Upper lobe of right lung (tissue), 1 donor: ENCODE data around the gene CCNK. TPM values are rescaled to one million over a fixed set of nuclear protein-coding genes. Genes with fewer than 3 reads are reported as not detected.

Source experiments
- ATAC-seq: fragments of 200-7000 bp; cut with Tn5 transposase; one replicate; pipeline ENCODE4 v1.9.1; 2020; ENCODE audit warnings: mild to moderate bottlenecking, moderate library complexity
- DNase-seq: peaks from one replicate; pipeline ENCODE4 v3.0.0-alpha.2; 2020
- H3K27ac ChIP-seq: fragments of 200-600 bp; one replicate; pipeline ENCODE4 v1.8.0; 2022
- H3K27me3 ChIP-seq: fragments of 200-600 bp; one replicate; pipeline ENCODE4 v1.8.0; 2022; ENCODE audit warnings: mild to moderate bottlenecking
- H3K36me3 ChIP-seq: fragments of 200-600 bp; one replicate; pipeline ENCODE4 v1.8.0; 2022
- H3K4me1 ChIP-seq: fragments of 200-600 bp; one replicate; pipeline ENCODE4 v1.8.0; 2022
- H3K4me3 ChIP-seq: fragments of 200-600 bp; one replicate; pipeline ENCODE4 v1.8.0; 2022; ENCODE audit warnings: mild to moderate bottlenecking
- H3K9me3 ChIP-seq: fragments of 200-600 bp; one replicate; pipeline ENCODE4 v1.8.0; 2022
- CTCF ChIP-seq: fragments of 200-600 bp; IDR thresholded peaks from one replicate; pipeline ENCODE4 v1.8.0; 2022; ENCODE audit warnings: antibody characterized with exemption
- intact Hi-C: fragments of 100-400 bp; cut with DNase I; formaldehyde crosslinking; loops from one replicate; pipeline ENCODE4 v1.11.0; 2022
- total RNA-seq: library from RNA; stranded (reverse); fragmentation: NEBNext Ultra II Directional; extraction: Animal tissue kit (Norgen Biotek cat#: 25700); gene quantifications from one replicate; pipeline ENCODE4 v1.2.1, GENCODE V29; 2021
- donor health status: DM: no; HTN: yes; CAD: no; lungs with severe emphysema.

Gene CCNK
- total RNA-seq, 1 donor from 2014 or later = 48.7 TPM

GRCh38 chr14:99560403-99560802 is 79.2 kb downstream of the CCNK start:
- Histone ChIP-seq H3K4me3 (no peak overlapping the region), H3K36me3 (no peaks in the 10 kb centered on the region), H3K27me3 (no peaks in the 10 kb centered on the region), H3K9me3 (no peaks in the 10 kb centered on the region), H3K4me1 (peaks cover 22% of the 10 kb centered on the region), H3K27ac (no peak overlapping the region)
- no peak for DNase-seq
- no peak for TF ChIP-seq CTCF
- ATAC-seq = no peak
- intact Hi-C loops = no loop called here

- Histone ChIP-seq H3K4me3 (no peak overlapping the region), H3K9me3 (no peaks in the 10 kb centered on the region), H3K36me3 (no peaks in the 10 kb centered on the region), H3K27me3 (no peaks in the 10 kb centered on the region), H3K4me1 (peaks cover 24% of the 10 kb centered on the region), H3K27ac (no peak overlapping the region)
- DNase-seq (no peak), ATAC-seq (peak; percentile 57)
- no peak for TF ChIP-seq CTCF
- intact Hi-C loops = no loop called here
These were observed 79.9 kb downstream of the CCNK start for GRCh38 chr14:99560922-99561683.

GRCh38 chr14:99561864-99562263 is 80.7 kb downstream of the CCNK start:
- Histone ChIP-seq H3K27me3 (no peaks in the 10 kb centered on the region), H3K27ac (no peak overlapping the region), H3K36me3 (no peaks in the 10 kb centered on the region), H3K4me1 (peaks cover 27% of the 10 kb centered on the region), H3K4me3 (no peak overlapping the region), H3K9me3 (no peaks in the 10 kb centered on the region)
- ATAC-seq (no peak), DNase-seq (no peak)
- no peak for TF ChIP-seq CTCF
- intact Hi-C loops = no loop called here

Other genes with a start within 250 kb of the CCNK start
- gene BCL11B, start 209.2 kb upstream of the CCNK start, total RNA-seq = 2.4 TPM
- 90.3 TPM for gene SETD3, start 550 bp upstream of the CCNK start, total RNA-seq
- 22.6 TPM for gene CCDC85C, start 122.8 kb downstream of the CCNK start, total RNA-seq
- 1.6 TPM for gene HHIPL1, start 163.7 kb downstream of the CCNK start, total RNA-seq
- gene CYP46A1, start 202.9 kb downstream of the CCNK start, total RNA-seq = 1.3 TPM